HG03432 (cell line): ENCODE data around the gene MRM2.

Experiments
- ATAC-seq: cut with Tn5 transposase; IDR thresholded peaks from one replicate; pipeline ENCODE4 v1.9.1; 2021; ENCODE audit warnings: mild to moderate bottlenecking, moderate library complexity; ENCODE audit not compliant: unreplicated experiment

MRM2 gene

GRCh38 chr7:2225336-2225735, 16.7 kb downstream of the MRM2 start:
- no peak for ATAC-seq

GRCh38 chr7:2224934-2225333, 17.1 kb downstream of the MRM2 start:
- no peak for ATAC-seq

- no peak for ATAC-seq
These were observed 17.5 kb downstream of the MRM2 start for GRCh38 chr7:2224491-2224928.

GRCh38 chr7:2223321-2223720, 18.7 kb downstream of the MRM2 start:
- ATAC-seq, result no peak

GRCh38 chr7:2222516-2222915, 19.5 kb downstream of the MRM2 start:
- no peak for ATAC-seq

- ATAC-seq, result no peak
These were observed 21.1 kb downstream of the MRM2 start for GRCh38 chr7:2220954-2221353.

GRCh38 chr7:2220506-2220905, 21.5 kb downstream of the MRM2 start:
- ATAC-seq, result no peak

- ATAC-seq, result no peak
These were observed 22.0 kb downstream of the MRM2 start for GRCh38 chr7:2220030-2220429.

- no peak for ATAC-seq
These were observed 22.4 kb downstream of the MRM2 start for GRCh38 chr7:2219606-2220005.

GRCh38 chr7:2219136-2219535, 22.9 kb downstream of the MRM2 start:
- ATAC-seq, result no peak

GRCh38 chr7:2218444-2218785, 23.6 kb downstream of the MRM2 start:
- ATAC-seq, result no peak

GRCh38 chr7:2217716-2218443, 24.1 kb downstream of the MRM2 start:
- no peak for ATAC-seq

- ATAC-seq, result no peak
These were observed 24.8 kb downstream of the MRM2 start for GRCh38 chr7:2217206-2217605.

GRCh38 chr7:2215851-2216250, 26.2 kb downstream of the MRM2 start:
- ATAC-seq, result no peak

GRCh38 chr7:2214636-2215035, 27.4 kb downstream of the MRM2 start:
- ATAC-seq, result no peak

- no peak for ATAC-seq
These were observed 28.3 kb downstream of the MRM2 start for GRCh38 chr7:2213551-2214215.

GRCh38 chr7:2212906-2213305, 29.1 kb downstream of the MRM2 start:
- ATAC-seq, result no peak

- ATAC-seq, result no peak
These were observed 30.1 kb downstream of the MRM2 start for GRCh38 chr7:2211926-2212325.

GRCh38 chr7:2211259-2211880, 30.6 kb downstream of the MRM2 start:
- ATAC-seq, result no peak

- no peak for ATAC-seq
These were observed 31.3 kb downstream of the MRM2 start for GRCh38 chr7:2210551-2211258.

GRCh38 chr7:2209961-2210323, 32.1 kb downstream of the MRM2 start:
- peak; percentile 22 for ATAC-seq
